NT2/D1 (cell line): Measurements from ENCODE around the gene ASB3.

Source experiments
- DNase-seq: peaks from one replicate; pipeline ENCODE4 v3.0.0-alpha.2; 2011; ENCODE audit warnings: low read depth, low spot score
- H3K27me3 ChIP-seq: 2 replicates; pipeline ENCODE4 v1.6.0; 2011; ENCODE audit warnings: mild to moderate bottlenecking; ENCODE audit not compliant: insufficient read length, insufficient read depth
- H3K36me3 ChIP-seq: 2 replicates; pipeline ENCODE4 v1.6.1; 2011; ENCODE audit warnings: mild to moderate bottlenecking, low read length, mixed read lengths; ENCODE audit not compliant: insufficient read depth, insufficient read length
- H3K4me1 ChIP-seq: 2 replicates; pipeline ENCODE4 v1.5.1; 2011; ENCODE audit not compliant: insufficient read depth, insufficient read length
- H3K4me3 ChIP-seq: 2 replicates; pipeline ENCODE4 v1.5.1; 2011; ENCODE audit warnings: low read depth; ENCODE audit not compliant: insufficient read length
- H3K9ac ChIP-seq: 2 replicates; pipeline ENCODE4 v1.6.0; 2011; ENCODE audit warnings: low read depth; ENCODE audit not compliant: insufficient read length
- H3K9me3 ChIP-seq: 2 replicates; pipeline ENCODE4 v1.5.1; 2011; ENCODE audit warnings: mild to moderate bottlenecking, low read length; ENCODE audit not compliant: insufficient read depth
- SUZ12 ChIP-seq: IDR thresholded peaks from 2 replicates; pipeline ENCODE4 v1.6.1; 2011; ENCODE audit not compliant: insufficient read length, insufficient read depth; ENCODE audit errors: extremely low read depth
- YY1 ChIP-seq: IDR thresholded peaks from 2 replicates; pipeline ENCODE4 v1.6.1; 2011; ENCODE audit not compliant: insufficient read length, insufficient read depth
- ZNF274 ChIP-seq: IDR thresholded peaks from 2 replicates; pipeline ENCODE4 v1.6.1; 2011; ENCODE audit warnings: mild to moderate bottlenecking, low read depth, low read length

The ASB3 gene

GRCh38 chr2:53633441-53633840 lies 153.3 kb downstream of the ASB3 start:
- no peaks in the 10 kb centered on the region for H3K4me1 ChIP-seq
- H3K4me3 ChIP-seq, result no peak overlapping the region
- H3K9ac ChIP-seq, result no peak overlapping the region
- H3K9me3 ChIP-seq, result no peaks in the 10 kb centered on the region
- no peaks in the 10 kb centered on the region for H3K36me3 ChIP-seq
- H3K27me3 ChIP-seq, result no peaks in the 10 kb centered on the region
- TF ChIP-seq ZNF274, result no peak
- TF ChIP-seq YY1, result no peak
- no peak for TF ChIP-seq SUZ12
- DNase-seq, result no peak

DNA sequence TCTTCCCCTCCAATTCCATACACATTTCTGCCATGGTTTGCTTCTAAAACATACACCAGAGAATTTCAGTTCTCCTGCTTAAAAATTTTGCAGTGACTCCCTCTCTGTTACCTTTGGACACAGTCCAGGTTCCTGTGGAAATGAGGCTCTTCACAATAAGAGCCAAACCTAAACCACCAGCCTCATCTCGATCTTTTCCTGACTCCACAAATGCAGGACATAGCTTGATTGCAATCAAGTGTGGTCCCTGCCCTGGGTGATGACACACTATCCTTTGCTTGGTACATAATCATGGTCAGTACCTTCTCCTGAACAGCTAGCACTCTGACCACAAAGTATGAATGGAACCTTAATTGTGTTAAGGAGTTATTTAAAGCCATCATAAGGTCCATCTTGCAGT lies 154.0 kb downstream of the ASB3 start:
- no peaks in the 10 kb centered on the region for H3K36me3 ChIP-seq
- H3K4me3 ChIP-seq, result no peak overlapping the region
- H3K9me3 ChIP-seq, result no peaks in the 10 kb centered on the region
- H3K9ac ChIP-seq, result no peak overlapping the region
- TF ChIP-seq ZNF274 (no peak), SUZ12 (no peak)
- no peak for DNase-seq
- H3K27me3 ChIP-seq, result no peaks in the 10 kb centered on the region
- no peaks in the 10 kb centered on the region for H3K4me1 ChIP-seq

DNA sequence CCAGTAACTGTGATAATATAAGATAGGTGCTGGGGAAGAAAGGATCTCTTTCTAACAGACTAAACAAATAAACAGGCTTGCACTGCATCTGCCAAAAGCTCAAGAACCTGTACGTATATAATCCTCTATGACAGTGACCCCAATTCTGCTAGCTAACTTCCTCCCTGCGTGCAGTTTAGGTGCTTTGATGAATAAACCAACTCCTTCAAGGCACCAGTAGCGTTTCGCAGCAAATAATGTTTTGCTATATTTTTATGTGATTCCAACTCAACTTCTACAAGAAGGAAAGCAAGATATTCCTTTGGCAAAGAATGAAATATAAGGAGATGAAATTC lies 154.7 kb downstream of the ASB3 start:
- H3K27me3 ChIP-seq, result no peaks in the 10 kb centered on the region
- no peaks in the 10 kb centered on the region for H3K4me1 ChIP-seq
- H3K9ac ChIP-seq, result no peak overlapping the region
- no peak overlapping the region for H3K4me3 ChIP-seq
- TF ChIP-seq YY1, result no peak
- TF ChIP-seq SUZ12, result no peak
- TF ChIP-seq ZNF274, result no peak
- no peaks in the 10 kb centered on the region for H3K9me3 ChIP-seq
- no peaks in the 10 kb centered on the region for H3K36me3 ChIP-seq
- DNase-seq, result no peak

GRCh38 chr2:53631313-53632125 lies 155.2 kb downstream of the ASB3 start:
- H3K9me3 ChIP-seq, result no peaks in the 10 kb centered on the region
- H3K4me3 ChIP-seq, result no peak overlapping the region
- TF ChIP-seq ZNF274 (no peak), YY1 (no peak), SUZ12 (no peak)
- H3K9ac ChIP-seq, result no peak overlapping the region
- no peak for DNase-seq
- no peaks in the 10 kb centered on the region for H3K36me3 ChIP-seq
- no peaks in the 10 kb centered on the region for H3K4me1 ChIP-seq
- no peaks in the 10 kb centered on the region for H3K27me3 ChIP-seq

DNA sequence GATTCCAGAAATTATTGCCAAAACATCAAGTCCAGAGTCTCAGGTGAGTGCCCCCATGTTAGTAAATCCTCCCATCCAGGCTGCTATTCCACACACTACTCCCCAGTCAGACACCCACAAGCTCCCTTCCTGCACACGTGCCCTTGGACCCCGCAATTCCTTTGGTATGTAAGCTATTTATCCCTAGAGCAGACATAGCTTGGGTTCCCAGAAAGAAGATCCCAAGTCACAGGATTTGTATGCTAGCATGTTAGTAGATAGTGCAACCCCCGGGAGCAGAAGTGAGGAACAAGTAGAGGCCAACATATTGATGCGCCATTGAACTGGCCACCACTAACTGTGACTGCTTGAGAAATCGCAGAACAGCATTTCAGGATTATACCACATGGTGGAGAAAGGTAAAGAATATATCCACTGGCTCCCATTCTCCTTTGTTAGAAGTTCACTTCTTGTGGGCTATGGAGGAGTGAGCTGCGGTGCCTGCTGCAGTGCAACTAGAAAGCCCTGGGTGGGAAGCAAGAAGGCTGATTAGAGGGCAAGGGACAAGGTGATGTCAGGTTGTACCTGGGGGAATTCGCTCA lies 156.6 kb downstream of the ASB3 start:
- H3K4me3 ChIP-seq, result no peak overlapping the region
- H3K9ac ChIP-seq, result no peak overlapping the region
- no peaks in the 10 kb centered on the region for H3K4me1 ChIP-seq
- H3K36me3 ChIP-seq, result no peaks in the 10 kb centered on the region
- H3K27me3 ChIP-seq, result no peaks in the 10 kb centered on the region
- DNase-seq, result no peak
- no peak for TF ChIP-seq SUZ12
- TF ChIP-seq ZNF274, result no peak
- no peak for TF ChIP-seq YY1
- H3K9me3 ChIP-seq, result no peaks in the 10 kb centered on the region

DNA sequence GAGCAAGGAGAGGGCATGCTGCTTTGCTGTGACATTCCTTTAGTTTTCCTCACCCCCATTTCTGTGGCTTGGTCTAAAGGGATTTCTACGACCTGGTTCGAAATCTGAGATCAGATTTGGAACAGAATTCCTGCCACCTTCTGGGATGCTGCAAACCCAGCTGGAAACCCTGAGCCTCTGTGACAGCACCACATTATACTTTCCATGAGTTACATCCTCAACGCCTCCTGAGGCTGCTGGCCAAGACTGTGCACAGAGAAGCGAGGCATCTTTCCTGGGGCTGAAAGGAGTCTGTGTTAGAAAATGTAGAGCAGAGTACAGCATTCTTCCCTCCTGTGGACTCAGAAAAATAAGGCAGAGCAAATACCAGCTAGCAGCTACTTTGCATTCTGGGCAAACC lies 157.3 kb downstream of the ASB3 start:
- Histone ChIP-seq H3K36me3 (no peaks in the 10 kb centered on the region), H3K4me1 (no peaks in the 10 kb centered on the region), H3K27me3 (no peaks in the 10 kb centered on the region), H3K9ac (no peak overlapping the region), H3K9me3 (no peaks in the 10 kb centered on the region), H3K4me3 (no peak overlapping the region)
- no peak for DNase-seq
- no peak for TF ChIP-seq SUZ12
- no peak for TF ChIP-seq YY1
- no peak for TF ChIP-seq ZNF274

- TF ChIP-seq ZNF274, result no peak
- no peak for TF ChIP-seq SUZ12
- TF ChIP-seq YY1, result no peak
- Histone ChIP-seq H3K27me3 (no peaks in the 10 kb centered on the region), H3K9me3 (no peaks in the 10 kb centered on the region), H3K4me1 (no peaks in the 10 kb centered on the region), H3K9ac (no peak overlapping the region), H3K36me3 (no peaks in the 10 kb centered on the region), H3K4me3 (no peak overlapping the region)
- DNase-seq, result no peak
These were observed 157.8 kb downstream of the ASB3 start for GRCh38 chr2:53629001-53629400.
